ENCODE results near the gene MEGF6. TPM values are rescaled to one million over a fixed set of nuclear protein-coding genes. Genes with fewer than 3 reads are reported as not detected.

Gene MEGF6
- total and polyA plus RNA-seq, 12 donors = 1.8 to 14.1 (median 7.0) TPM

GRCh38 chr1:3442901-3443300 lies 168.4 kb downstream of the MEGF6 start:
- H3K27ac ChIP-seq = no peak overlapping the region
- no peak for ATAC-seq
- no peaks in the 10 kb centered on the region for H3K36me3 ChIP-seq
- H3K4me3 ChIP-seq = no peak overlapping the region
- intact Hi-C loops (cut with DNase I) = no loop called here
- TF ChIP-seq CTCF (IDR thresholded peaks at IDR 0.05) = no peak
- DNase-seq = peak in 1 of 2 donors; percentile 0
- WGBS, 2 donors = 78 to 87% methylated on average over 12 of the region's 12 CpGs
- no peaks in the 10 kb centered on the region for H3K4me1 ChIP-seq
- H3K27me3 ChIP-seq = peaks cover 0 to 68% (median 49%) of the 10 kb centered on the region in 7 donors
- peaks cover 0 to 20% (median 0%) of the 10 kb centered on the region in 11 donors for H3K9me3 ChIP-seq

- TF ChIP-seq CTCF (IDR thresholded peaks at IDR 0.05) = no peak
- Histone ChIP-seq H3K27me3 (peaks cover 0 to 70% (median 49%) of the 10 kb centered on the region in 7 donors), H3K4me3 (no peak overlapping the region), H3K27ac (no peak overlapping the region), H3K9me3 (peaks cover 0 to 15% (median 0%) of the 10 kb centered on the region in 11 donors), H3K4me1 (no peaks in the 10 kb centered on the region), H3K36me3 (no peaks in the 10 kb centered on the region)
- intact Hi-C loops (cut with DNase I) = no loop called here
- ATAC-seq (no peak), DNase-seq (peak in 1 of 2 donors; percentile 5)
- WGBS, 2 donors = 78 to 81% methylated on average over 13 of the region's 13 CpGs
Measured at GRCh38 chr1:3442331-3442730, 169.0 kb downstream of the MEGF6 start.

- peaks cover 0 to 72% (median 49%) of the 10 kb centered on the region in 7 donors for H3K27me3 ChIP-seq
- intact Hi-C loops (cut with DNase I) = no loop called here
- ATAC-seq (no peak), DNase-seq (no peak)
- no peaks in the 10 kb centered on the region for H3K4me1 ChIP-seq
- TF ChIP-seq CTCF (IDR thresholded peaks at IDR 0.05) = no peak
- H3K36me3 ChIP-seq = no peaks in the 10 kb centered on the region
- no peak overlapping the region for H3K27ac ChIP-seq
- H3K4me3 ChIP-seq = no peak overlapping the region
- peaks cover 0 to 13% (median 0%) of the 10 kb centered on the region in 11 donors for H3K9me3 ChIP-seq
- WGBS, 2 donors = 75 to 76% methylated on average over 8 of the region's 8 CpGs
Measured at GRCh38 chr1:3441880-3442279, 169.4 kb downstream of the MEGF6 start.

- TF ChIP-seq CTCF (IDR thresholded peaks at IDR 0.05) = no peak
- Histone ChIP-seq H3K9me3 (peaks cover 0 to 9% (median 0%) of the 10 kb centered on the region in 11 donors), H3K27ac (no peak overlapping the region), H3K4me1 (no peaks in the 10 kb centered on the region), H3K36me3 (no peaks in the 10 kb centered on the region), H3K27me3 (peaks cover 0 to 72% (median 49%) of the 10 kb centered on the region in 7 donors), H3K4me3 (no peak overlapping the region)
- intact Hi-C loops (cut with DNase I) = no loop called here
- WGBS, 2 donors = 53% methylated on average over 8 of the region's 8 CpGs
- ATAC-seq (no peak), DNase-seq (no peak)
Measured at GRCh38 chr1:3441410-3441847, 169.9 kb downstream of the MEGF6 start.
